HepG2 (cell line): ENCODE measurements around the gene SPATA13. TPM values are rescaled to one million over a fixed set of nuclear protein-coding genes. Genes with fewer than 3 reads are reported as not detected.

Source experiments
- ATAC-seq: fragments of 200-7000 bp; cut with Tn5 transposase; 3 replicates; pipeline ENCODE4 v1.9.1; 2020; ENCODE audit warnings: mild to moderate bottlenecking, moderate library complexity
- BruUV-seq: library from RNA; stranded (reverse); fragments of 400-500 nt; replicated peaks from 2 replicates; lab custom pipeline; 2021; lab: Mats Ljungman, UMichigan
- CTCF ChIA-PET: fragments of 300-600 bp; formaldehyde crosslinking; extraction: SDS; loops from one replicate; lab custom pipeline; 2021; ENCODE audit warnings: low total read pairs, inconsistent platforms, low intra/inter-chr PET ratio; lab: Yijun Ruan, JAX
- POLR2A ChIA-PET: fragments of 350-600 bp; sonication (Branson Sonifier 250); formaldehyde crosslinking; loops from one replicate; lab custom pipeline; 2020; ENCODE audit warnings: antibody characterized with exemption, inconsistent platforms; lab: Yijun Ruan, JAX
- DNase-seq: peaks from one replicate; pipeline ENCODE4 v3.0.0-alpha.2; 2015; ENCODE audit warnings: low spot score
- FAIRE-seq: peaks from 3 replicates; lab custom pipeline; 2011; peaks lifted over from hg19 to GRCh38; lab: Jason Lieb, UNC
- H2AFZ ChIP-seq: one replicate; pipeline ENCODE4 v1.6.1; 2011; ENCODE audit warnings: low read length, inconsistent platforms
- H3K27ac ChIP-seq: fragments of 300-600 bp; 3 replicates; pipeline ENCODE4 v1.8.0; 2011; ENCODE audit warnings: mixed run types, mild to moderate bottlenecking, mixed read lengths, low read length, inconsistent platforms; ENCODE audit not compliant: insufficient read depth; ENCODE audit errors: extremely low read length
- H3K27me3 ChIP-seq, 2 experiments: fragments of 200-600 bp in 1 of 2; 2 replicates in 1 of 2; 3 replicates in 1 of 2; pipeline versions ENCODE4 v1.6.0 to v1.8.0; 2011; ENCODE audit warnings: low read length in 2 of 2, mild to moderate bottlenecking in 2 of 2, moderate library complexity in 2 of 2, inconsistent platforms in 1 of 2; ENCODE audit not compliant: insufficient read depth in 2 of 2, control insufficient read depth in 1 of 2
- H3K36me3 ChIP-seq, 2 experiments: fragments of 200-600 bp in 1 of 2; replicated peaks in 1 of 2; 2 replicates in 1 of 2; 3 replicates in 1 of 2; pipeline versions ENCODE4 v1.5.1 to v1.8.0; 2011; ENCODE audit warnings: low read length in 2 of 2, inconsistent platforms in 1 of 2; ENCODE audit not compliant: insufficient read depth in 2 of 2, control insufficient read depth in 1 of 2
- H3K4me1 ChIP-seq: 2 replicates; pipeline ENCODE4 v1.5.1; 2012; ENCODE audit warnings: low read length, inconsistent platforms; ENCODE audit not compliant: insufficient read depth
- H3K4me2 ChIP-seq: 2 replicates; pipeline ENCODE4 v1.6.0; 2011; ENCODE audit warnings: low read depth, low read length, inconsistent platforms
- H3K4me3 ChIP-seq, 3 experiments: fragments of 200-600 bp in 1 of 3; sonication (generic), shearing (Covaris generic) in 1 of 3; replicated peaks in 1 of 3; 2 replicates each; pipeline ENCODE4 v1.5.1; 2011 to 2016; ENCODE audit warnings: low read length in 3 of 3, inconsistent platforms in 2 of 3, low read depth in 2 of 3, mild to moderate bottlenecking in 2 of 3, control low read depth in 1 of 3, mixed read lengths in 1 of 3; ENCODE audit not compliant: insufficient read depth in 1 of 3
- H3K79me2 ChIP-seq: one replicate; pipeline ENCODE4 v1.6.1; 2011; ENCODE audit warnings: low read length, inconsistent platforms; ENCODE audit not compliant: insufficient read depth
- H3K9ac ChIP-seq: 2 replicates; pipeline ENCODE4 v1.6.0; 2011; ENCODE audit warnings: mild to moderate bottlenecking, low read depth, low read length, inconsistent platforms; ENCODE audit not compliant: insufficient read depth
- H3K9me3 ChIP-seq: 2 replicates; pipeline ENCODE4 v1.5.1; 2012; ENCODE audit warnings: mild to moderate bottlenecking, low read length
- H4K20me1 ChIP-seq: 2 replicates; pipeline ENCODE4 v1.6.0; 2011; ENCODE audit warnings: inconsistent platforms, mild to moderate bottlenecking, low read length, moderate library complexity; ENCODE audit not compliant: insufficient read depth
- CEBPZ ChIP-seq: IDR thresholded peaks from 2 replicates; pipeline ENCODE4 v1.6.1; 2012; ENCODE audit warnings: low read length, improper control_type of control experiment
- CHD2 ChIP-seq: IDR thresholded peaks from 2 replicates; pipeline ENCODE4 v1.6.1; 2011; ENCODE audit warnings: low read depth, low read length, improper control_type of control experiment
- HINFP ChIP-seq: sonication (generic); formaldehyde crosslinking; IDR thresholded peaks from 2 replicates; pipeline ENCODE4 v1.4.0; 2020; ENCODE audit warnings: low read depth, mild to moderate bottlenecking, missing genetic modification reagents
- HOXA5 ChIP-seq: sonication (generic); formaldehyde crosslinking; IDR thresholded peaks from 2 replicates; pipeline ENCODE4 v1.4.0; 2020; ENCODE audit warnings: missing genetic modification reagents
- ISL2 ChIP-seq: sonication (generic); formaldehyde crosslinking; IDR thresholded peaks from 2 replicates; pipeline ENCODE4 v1.5.0; 2020; ENCODE audit warnings: missing genetic modification reagents
- KLF9 ChIP-seq: IDR thresholded peaks from 2 replicates; pipeline ENCODE4 v1.6.1; 2016; ENCODE audit warnings: low read depth
- MTF1 ChIP-seq: sonication (generic); formaldehyde crosslinking; IDR thresholded peaks from 2 replicates; pipeline ENCODE4 v1.5.0; 2020; ENCODE audit warnings: missing genetic modification reagents
- NFATC3 ChIP-seq: sonication (generic); formaldehyde crosslinking; IDR thresholded peaks from 2 replicates; pipeline ENCODE4 v1.5.1; 2020; ENCODE audit warnings: mild to moderate bottlenecking, missing genetic modification reagents
- RBFOX2 ChIP-seq: fragments of 200-400 bp; formaldehyde crosslinking; IDR thresholded peaks from 2 replicates; pipeline ENCODE4 v1.6.1; 2017; ENCODE audit warnings: low read depth, mild to moderate bottlenecking, low read length
- RBM22 ChIP-seq: fragments of 200-400 bp; formaldehyde crosslinking; optimal IDR thresholded peaks from 2 replicates; pipeline ENCODE3; 2017; ENCODE audit warnings: mild to moderate bottlenecking, low read length, moderate library complexity
- RFX1 ChIP-seq: fragments of 450-650 bp; IDR thresholded peaks from 2 replicates; pipeline ENCODE4 v1.6.1; 2017
- RFXANK ChIP-seq: IDR thresholded peaks from 2 replicates; pipeline ENCODE4 v1.6.1; 2016
- SCMH1 ChIP-seq: sonication (generic); formaldehyde crosslinking; IDR thresholded peaks from 2 replicates; pipeline ENCODE4 v1.9.0; 2021; ENCODE audit warnings: missing genetic modification reagents, mild to moderate bottlenecking, borderline replicate concordance
- SMARCC2 ChIP-seq: fragments of 450-650 bp; IDR thresholded peaks from 2 replicates; pipeline ENCODE4 v1.6.1; 2017; ENCODE audit warnings: antibody characterized with exemption, mild to moderate bottlenecking
- YEATS4 ChIP-seq: sonication (generic); formaldehyde crosslinking; IDR thresholded peaks from 2 replicates; pipeline ENCODE4 v1.4.0; 2020; ENCODE audit warnings: missing genetic modification reagents, borderline replicate concordance
- ZNF24 ChIP-seq: fragments of 450-650 bp; IDR thresholded peaks from 2 replicates; pipeline ENCODE4 v1.6.1; 2017; ENCODE audit warnings: antibody characterized with exemption, mild to moderate bottlenecking
- ZNF251 ChIP-seq: sonication (generic); formaldehyde crosslinking; IDR thresholded peaks from 2 replicates; pipeline ENCODE4 v1.9.0; 2021; ENCODE audit warnings: mild to moderate bottlenecking, missing genetic modification reagents
- ZNF282 ChIP-seq: fragments of 450-650 bp; IDR thresholded peaks from 2 replicates; pipeline ENCODE4 v1.6.1; 2018; ENCODE audit not compliant: partially characterized antibody
- ZNF296 ChIP-seq: sonication (generic); formaldehyde crosslinking; conservative IDR thresholded peaks from 2 replicates; pipeline ENCODE4 v1.5.0; 2020; ENCODE audit warnings: mild to moderate bottlenecking, missing genetic modification reagents
- ZNF362 ChIP-seq: sonication (generic); formaldehyde crosslinking; IDR thresholded peaks from 2 replicates; pipeline ENCODE4 v1.4.0; 2020; ENCODE audit warnings: missing genetic modification reagents, mild to moderate bottlenecking, borderline replicate concordance
- WGBS: methylation state at CpG from one replicate; pipeline ENCODE4 v1.1.6; 2017; ENCODE audit warnings: low lambda C conversion rate; 5-methylcytosine and 5-hydroxymethylcytosine counted together
- in situ Hi-C: cut with HindIII; loops from 2 replicates; pipeline ENCODE4 v1.10.0; 2017; ENCODE audit warnings: low pct_unique_long_range_greater_than_20kb; ENCODE audit not compliant: extremely low pct_ligation_motif_present
- intact Hi-C: fragments of 100-400 bp; cut with micrococcal nuclease; formaldehyde crosslinking; loops from one replicate; pipeline ENCODE4 v1.10.0; 2022; ENCODE audit not compliant: unreplicated experiment
- polyA plus RNA-seq, 8 experiments: library from polyadenylated mRNA; depleted of rRNA in 3 of 8; stranded (reverse) in 7 of 8; unstranded in 1 of 8; fragments of >200 nt; fragmentation: Illumina TruSeq in 4 of 8; extraction: Trizol in 4 of 8; gene quantifications; 2 replicates each; pipeline versions ENCODE4 v1.2.1 to v1.2.3, GENCODE V29; 2011 to 2016; ENCODE audit warnings: low read depth in 4 of 8, missing spikeins in 1 of 8, mixed read lengths in 1 of 8; ENCODE audit not compliant: insufficient read depth in 1 of 8
- total RNA-seq, 5 experiments: library from RNA; depleted of rRNA; stranded (reverse); fragments of >200 nt; fragmentation: Illumina TruSeq; extraction: Trizol; gene quantifications; 2 replicates each; pipeline ENCODE4 v1.2.3, GENCODE V29; 2016; ENCODE audit warnings: low read depth in 1 of 5

The SPATA13 gene
- total and polyA plus RNA-seq, 2 of the 13 experiments (the other 11 are each of a cell fraction or from before 2014, with no cell fraction given) = 11.3 to 14.2 TPM

DNA sequence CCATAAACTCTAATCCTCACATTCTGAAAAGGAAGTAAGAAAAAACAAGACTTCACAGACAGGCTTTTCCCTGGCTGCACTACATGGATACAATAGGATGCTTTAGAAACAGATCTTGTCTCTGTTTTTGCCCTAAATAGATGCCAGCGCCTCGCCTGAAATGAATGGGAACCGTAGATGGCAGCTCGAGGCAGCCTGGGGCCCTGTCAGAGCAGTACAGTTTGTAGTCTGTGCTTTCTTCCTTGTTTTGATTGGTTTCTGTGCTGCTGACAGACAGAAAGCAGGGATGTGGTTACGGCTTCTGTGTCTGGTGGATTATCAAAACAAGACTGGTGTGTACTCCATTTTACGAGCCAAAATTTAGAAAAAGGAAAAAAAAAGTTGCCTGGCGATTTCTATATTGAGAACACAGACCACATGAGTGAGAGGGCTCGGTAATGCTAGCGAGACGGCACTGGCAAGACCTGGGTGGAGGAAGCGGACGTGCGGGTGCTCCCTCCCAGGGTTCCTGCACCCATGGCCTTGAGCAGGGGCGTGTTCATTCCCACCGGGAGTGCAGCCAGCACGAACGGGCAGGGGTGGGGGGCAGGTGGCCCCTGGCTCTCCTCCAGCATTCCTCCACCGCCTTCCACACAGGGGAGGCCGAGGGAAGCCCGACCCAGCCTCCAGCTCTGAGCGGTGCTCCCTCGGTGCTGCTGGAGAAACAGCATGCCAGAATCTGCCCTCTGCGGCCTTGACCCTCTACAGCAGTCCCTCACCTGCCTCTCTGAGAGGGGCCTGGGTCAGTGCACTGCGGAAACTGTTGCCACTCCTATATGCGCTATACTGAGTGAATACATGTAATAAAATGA is 111.3 kb downstream of the SPATA13 start:
- DNase-seq (peak; percentile 68), ATAC-seq (peak; percentile 82), FAIRE-seq (peak; percentile 86)
- peaks cover 1 to 2% of the 10 kb centered on the region in 2 experiments; a peak in 1 of 5 replicates for H3K36me3 ChIP-seq
- no peaks in the 10 kb centered on the region for H3K27me3 ChIP-seq
- H3K9ac ChIP-seq = peak overlapping the region; percentile 55
- POLR2A ChIA-PET = interaction anchor here (1.0 kb wide), 1 partner anchor 111 kb away, joined by 3 read pairs; the partner anchor contains the start of gene SPATA13
- peak overlapping the region; percentile 88 for H3K4me2 ChIP-seq
- peak overlapping the region; percentile 58 to 69 (median 61) for H3K4me3 ChIP-seq
- 5% methylated on average over 16 of the region's 25 CpGs for WGBS
- no peaks in the 10 kb centered on the region for H3K9me3 ChIP-seq
- CTCF ChIA-PET = no interaction called here
- H4K20me1 ChIP-seq = peaks cover 3% of the 10 kb centered on the region; the same call in 1 of the 2 replicates
- intact Hi-C loops = loop anchor here (1.0 kb wide), 1 partner anchor 9 kb away; no protein-coding TSS in a partner anchor
- H3K79me2 ChIP-seq = peaks cover 6% of the 10 kb centered on the region
- no peak overlapping the region for H2AFZ ChIP-seq
- H3K4me1 ChIP-seq = peaks cover 34% of the 10 kb centered on the region
- H3K27ac ChIP-seq = peak overlapping the region; percentile 71
- BruUV-seq = no TSS peak
- in situ Hi-C loops = no loop called here
- TF ChIP-seq RFXANK (CRISPR knock-in tag) = no peak
- no peak for TF ChIP-seq SMARCC2
- no peak for TF ChIP-seq RBFOX2
- TF ChIP-seq CHD2 = no peak
- TF ChIP-seq NFATC3 (CRISPR knock-in tag) = no peak
- TF ChIP-seq KLF9 (CRISPR knock-in tag) = 0 out of 2 replicates have a peak, but pooled peaks have one; percentile 34
- no peak for TF ChIP-seq MTF1 (CRISPR knock-in tag)
- TF ChIP-seq RFX1 = no peak
- TF ChIP-seq ZNF296 (CRISPR knock-in tag) = no peak
- TF ChIP-seq ZNF362 (CRISPR knock-in tag) = peak; percentile 31; the same call in 1 of the 2 replicates
- no peak for TF ChIP-seq SCMH1 (CRISPR knock-in tag)
- no peak for TF ChIP-seq ZNF251 (CRISPR knock-in tag)
- no peak for TF ChIP-seq HOXA5 (CRISPR knock-in tag)
- TF ChIP-seq CEBPZ = no peak
- no peak for TF ChIP-seq RBM22
- peak; percentile 90; the same call in 1 of the 2 replicates for TF ChIP-seq HINFP (CRISPR knock-in tag)
- peak; percentile 70; the same call in 1 of the 2 replicates for TF ChIP-seq YEATS4 (CRISPR knock-in tag)
- no peak for TF ChIP-seq ZNF24
- TF ChIP-seq ZNF282 = no peak
- TF ChIP-seq ISL2 (CRISPR knock-in tag) = peak; percentile 53; the same call in 1 of the 2 replicates
